Ovary (tissue), 3 donors: Measurements from ENCODE around the gene ABHD12.

ENCODE experiments used
- CTCF ChIP-seq, 3 donors: fragments of 450-650 bp in 2 of 3; fragments of 200-600 bp in 1 of 3; IDR thresholded peaks; one replicate each; pipeline versions ENCODE4 v1.5.1 to v1.8.0; 2016 to 2022; ENCODE audit warnings: antibody characterized with exemption in 3 of 3, mild to moderate bottlenecking in 1 of 3
- EP300 ChIP-seq: sonication (generic); formaldehyde crosslinking; IDR thresholded peaks from one replicate; pipeline ENCODE4 v1.6.1; 2017; ENCODE audit warnings: antibody characterized with exemption
- POLR2A ChIP-seq: fragments of 450-650 bp; IDR thresholded peaks from one replicate; pipeline ENCODE4 v1.6.1; 2017; ENCODE audit warnings: antibody characterized with exemption, mild to moderate bottlenecking, moderate library complexity
- donor health status: DM: no; HTN: no; CAD: no.

DNA sequence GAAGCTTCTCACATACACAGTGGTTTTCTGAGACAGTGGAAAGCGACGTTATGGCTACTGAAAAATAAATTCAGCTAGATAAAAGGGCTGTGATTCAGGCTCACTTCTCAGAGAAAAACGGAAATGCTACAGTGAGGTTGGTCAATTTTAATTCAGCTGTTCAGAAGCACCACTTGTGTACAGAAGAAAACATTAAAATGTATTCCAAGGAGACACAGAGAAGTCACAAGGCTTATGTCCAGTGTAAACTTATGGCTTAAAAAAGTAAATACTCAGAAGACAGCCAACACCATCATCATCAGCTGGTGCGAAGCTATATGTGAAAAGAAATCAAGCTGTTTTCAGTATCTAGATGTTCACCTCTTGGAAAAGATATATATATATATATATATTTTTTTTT lies 68.6 kb downstream of the ABHD12 start:
- TF ChIP-seq EP300 = no peak
- no peak for TF ChIP-seq CTCF (IDR thresholded peaks at IDR 0.05)
- no peak for TF ChIP-seq POLR2A
